T-helper 17 cell (primary cell): Measurements from ENCODE around the gene RPS8. TPM values are rescaled to one million over a fixed set of nuclear protein-coding genes. Genes with fewer than 3 reads are reported as not detected.
"Not testable (repeated sequence)": the region's sequence is repeated elsewhere in the genome, so short reads cannot be mapped to it uniquely, and the experiment has no call there.

Source experiments
- ATAC-seq: fragments of 150-1000 bp; cut with Tn5 transposase; 2 replicates; pipeline ENCODE4 v1.10.0; 2021; ENCODE audit warnings: mild to moderate bottlenecking, moderate library complexity
- DNase-seq, 3 donors: peaks; one replicate each; pipeline versions ENCODE4 v3.0.0 to v3.0.0-alpha.2; 2020 to 2021
- H3K9me3 ChIP-seq: one replicate; pipeline ENCODE4 v1.7.0; 2013; ENCODE audit warnings: low read length, mild to moderate bottlenecking; ENCODE audit not compliant: control insufficient read depth, poor library complexity, severe bottlenecking
- H3K27ac Mint-ChIP-seq: one replicate; pipeline ENCODE4 v1.8.0; 2022; ENCODE audit warnings: mild to moderate bottlenecking, moderate library complexity, mixed read lengths
- H3K27me3 Mint-ChIP-seq: one replicate; pipeline ENCODE4 v1.8.0; 2022; ENCODE audit warnings: mixed read lengths
- H3K36me3 Mint-ChIP-seq: one replicate; pipeline ENCODE4 v1.8.0; 2022; ENCODE audit warnings: low read depth, mixed read lengths
- H3K4me1 Mint-ChIP-seq: one replicate; pipeline ENCODE4 v1.8.0; 2022; ENCODE audit warnings: mild to moderate bottlenecking, mixed read lengths
- H3K4me3 Mint-ChIP-seq: one replicate; pipeline ENCODE4 v1.8.0; 2022; ENCODE audit warnings: mild to moderate bottlenecking, moderate library complexity, mixed read lengths
- total RNA-seq, 4 donors: library from RNA in 2 of 4; stranded (reverse) in 2 of 4; gene quantifications; one replicate each; pipeline ENCODE4 v1.2.3 and lab custom pipeline; 2022 to 2026

RPS8 gene
- total RNA-seq, 2 donors from 2014 or later = 2,841 to 3,014 TPM

- DNase-seq, H3K27me3 Mint-ChIP-seq, H3K36me3 Mint-ChIP-seq, ATAC-seq, H3K9me3 ChIP-seq: not testable (repeated sequence)
- H3K4me3 Mint-ChIP-seq = peak overlapping the region; percentile 82
- H3K27ac Mint-ChIP-seq = peak overlapping the region; percentile 100
- H3K4me1 Mint-ChIP-seq = peaks cover 67% of the 10 kb centered on the region
Observed at GRCh38 chr1:44810762-44811105, 35.4 kb downstream of the RPS8 start.

- no peak for DNase-seq
- no peak for ATAC-seq
- no peaks in the 10 kb centered on the region for H3K9me3 ChIP-seq
- Mint-ChIP-seq H3K36me3 (peaks cover 5% of the 10 kb centered on the region), H3K27me3 (no peaks in the 10 kb centered on the region), H3K4me1 (peaks cover 67% of the 10 kb centered on the region), H3K4me3 (peak overlapping the region; percentile 82), H3K27ac (peak overlapping the region; percentile 100)
Observed at GRCh38 chr1:44811234-44811633, 35.9 kb downstream of the RPS8 start.

GRCh38 chr1:44812822-44813543, 37.6 kb downstream of the RPS8 start:
- no peaks in the 10 kb centered on the region for H3K9me3 ChIP-seq
- Mint-ChIP-seq H3K36me3 (no peaks in the 10 kb centered on the region), H3K4me1 (peaks cover 60% of the 10 kb centered on the region), H3K27me3 (no peaks in the 10 kb centered on the region), H3K27ac (peak overlapping the region; percentile 100), H3K4me3 (peak overlapping the region; percentile 95)
- ATAC-seq (no peak), DNase-seq (no peak)

- Mint-ChIP-seq H3K27ac (peak overlapping the region; percentile 100), H3K4me1 (peaks cover 56% of the 10 kb centered on the region), H3K4me3 (peak overlapping the region; percentile 95)
- not testable (repeated sequence) for ATAC-seq, H3K36me3 Mint-ChIP-seq, DNase-seq, H3K27me3 Mint-ChIP-seq, H3K9me3 ChIP-seq
Observed at GRCh38 chr1:44815926-44816325, 40.6 kb downstream of the RPS8 start.

- DNase-seq (no peak), ATAC-seq (no peak)
- H3K9me3 ChIP-seq = no peaks in the 10 kb centered on the region
- no peak overlapping the region for H3K4me3 Mint-ChIP-seq
- H3K36me3 Mint-ChIP-seq = no peaks in the 10 kb centered on the region
- peaks cover 48% of the 10 kb centered on the region for H3K4me1 Mint-ChIP-seq
- H3K27ac Mint-ChIP-seq = peak overlapping the region; percentile 100
- no peaks in the 10 kb centered on the region for H3K27me3 Mint-ChIP-seq
Observed at GRCh38 chr1:44817307-44817706, 42.0 kb downstream of the RPS8 start.

- DNase-seq = no peak
- H3K4me3 Mint-ChIP-seq = peak overlapping the region; percentile 77
- peaks cover 45% of the 10 kb centered on the region for H3K4me1 Mint-ChIP-seq
- no peaks in the 10 kb centered on the region for H3K36me3 Mint-ChIP-seq
- no peaks in the 10 kb centered on the region for H3K27me3 Mint-ChIP-seq
- no peaks in the 10 kb centered on the region for H3K9me3 ChIP-seq
- H3K27ac Mint-ChIP-seq = peak overlapping the region; percentile 100
- ATAC-seq = no peak
Observed at GRCh38 chr1:44817771-44818495, 42.6 kb downstream of the RPS8 start.

GRCh38 chr1:44819196-44819607, 43.9 kb downstream of the RPS8 start:
- H3K4me1 Mint-ChIP-seq = peaks cover 41% of the 10 kb centered on the region
- H3K36me3 Mint-ChIP-seq = no peaks in the 10 kb centered on the region
- ATAC-seq (peak; percentile 1), DNase-seq (no peak)
- H3K27ac Mint-ChIP-seq = peak overlapping the region; percentile 100
- no peaks in the 10 kb centered on the region for H3K27me3 Mint-ChIP-seq
- no peaks in the 10 kb centered on the region for H3K9me3 ChIP-seq
- peak overlapping the region; percentile 96 for H3K4me3 Mint-ChIP-seq

GRCh38 chr1:44819608-44820327, 44.4 kb downstream of the RPS8 start:
- Mint-ChIP-seq H3K36me3 (no peaks in the 10 kb centered on the region), H3K27me3 (no peaks in the 10 kb centered on the region), H3K27ac (peak overlapping the region; percentile 100), H3K4me3 (peak overlapping the region; percentile 96), H3K4me1 (peaks cover 40% of the 10 kb centered on the region)
- peak; percentile 79 for ATAC-seq
- DNase-seq = peak; percentile 57 to 75 (median 63)
- no peaks in the 10 kb centered on the region for H3K9me3 ChIP-seq

GRCh38 chr1:44820328-44821239, 45.2 kb downstream of the RPS8 start:
- Mint-ChIP-seq H3K4me1 (peaks cover 32% of the 10 kb centered on the region), H3K4me3 (peak overlapping the region; percentile 96), H3K27me3 (no peaks in the 10 kb centered on the region), H3K27ac (peak overlapping the region; percentile 100), H3K36me3 (no peaks in the 10 kb centered on the region)
- no peaks in the 10 kb centered on the region for H3K9me3 ChIP-seq
- ATAC-seq (no peak), DNase-seq (no peak)

- Mint-ChIP-seq H3K4me3 (peak overlapping the region; percentile 96), H3K27ac (peak overlapping the region; percentile 100), H3K4me1 (peaks cover 32% of the 10 kb centered on the region), H3K36me3 (no peaks in the 10 kb centered on the region), H3K27me3 (no peaks in the 10 kb centered on the region)
- DNase-seq = no peak
- H3K9me3 ChIP-seq = no peaks in the 10 kb centered on the region
- ATAC-seq = no peak
Observed at GRCh38 chr1:44821240-44821715, 45.9 kb downstream of the RPS8 start.

- Mint-ChIP-seq H3K36me3 (no peaks in the 10 kb centered on the region), H3K4me1 (peaks cover 32% of the 10 kb centered on the region), H3K4me3 (no peak overlapping the region), H3K27ac (peak overlapping the region; percentile 100), H3K27me3 (no peaks in the 10 kb centered on the region)
- no peak for DNase-seq
- no peak for ATAC-seq
- no peaks in the 10 kb centered on the region for H3K9me3 ChIP-seq
Observed at GRCh38 chr1:44822131-44822701, 46.9 kb downstream of the RPS8 start.

- ATAC-seq (no peak), DNase-seq (no peak)
- no peaks in the 10 kb centered on the region for H3K27me3 Mint-ChIP-seq
- H3K4me1 Mint-ChIP-seq = peaks cover 26% of the 10 kb centered on the region
- H3K4me3 Mint-ChIP-seq = no peak overlapping the region
- H3K27ac Mint-ChIP-seq = peak overlapping the region; percentile 57
- H3K9me3 ChIP-seq = no peaks in the 10 kb centered on the region
- no peaks in the 10 kb centered on the region for H3K36me3 Mint-ChIP-seq
Observed at GRCh38 chr1:44822981-44823451, 47.7 kb downstream of the RPS8 start.
